ENCODE data around the gene RPH3AL.

DNA sequence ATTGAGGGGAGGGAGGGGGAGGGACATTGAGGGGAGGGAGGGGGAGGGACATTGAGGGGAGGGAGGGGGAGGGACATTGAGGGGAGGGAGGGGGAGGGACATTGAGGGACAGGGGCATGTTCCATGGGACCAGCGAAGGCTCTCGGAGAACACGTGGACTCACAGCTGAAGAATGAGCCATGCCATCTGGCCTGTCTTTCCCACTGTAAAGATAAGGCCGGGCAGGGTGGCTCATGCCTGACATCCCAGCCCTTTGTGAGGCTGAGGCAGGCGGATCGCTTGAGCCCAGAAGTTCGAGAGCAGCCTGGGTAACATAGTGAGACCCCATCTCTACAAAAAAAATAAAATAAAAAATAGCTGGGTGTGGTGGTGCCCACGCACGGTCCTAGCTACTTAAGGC, 32.5 kb downstream of the RPH3AL start:
- TF ChIP-seq, protein P1, sequence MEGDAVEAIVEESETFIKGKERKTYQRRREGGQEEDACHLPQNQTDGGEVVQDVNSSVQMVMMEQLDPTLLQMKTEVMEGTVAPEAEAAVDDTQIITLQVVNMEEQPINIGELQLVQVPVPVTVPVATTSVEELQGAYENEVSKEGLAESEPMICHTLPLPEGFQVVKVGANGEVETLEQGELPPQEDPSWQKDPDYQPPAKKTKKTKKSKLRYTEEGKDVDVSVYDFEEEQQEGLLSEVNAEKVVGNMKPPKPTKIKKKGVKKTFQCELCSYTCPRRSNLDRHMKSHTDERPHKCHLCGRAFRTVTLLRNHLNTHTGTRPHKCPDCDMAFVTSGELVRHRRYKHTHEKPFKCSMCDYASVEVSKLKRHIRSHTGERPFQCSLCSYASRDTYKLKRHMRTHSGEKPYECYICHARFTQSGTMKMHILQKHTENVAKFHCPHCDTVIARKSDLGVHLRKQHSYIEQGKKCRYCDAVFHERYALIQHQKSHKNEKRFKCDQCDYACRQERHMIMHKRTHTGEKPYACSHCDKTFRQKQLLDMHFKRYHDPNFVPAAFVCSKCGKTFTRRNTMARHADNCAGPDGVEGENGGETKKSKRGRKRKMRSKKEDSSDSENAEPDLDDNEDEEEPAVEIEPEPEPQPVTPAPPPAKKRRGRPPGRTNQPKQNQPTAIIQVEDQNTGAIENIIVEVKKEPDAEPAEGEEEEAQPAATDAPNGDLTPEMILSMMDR (IDR thresholded peaks at IDR 0.05): no peak
- TF ChIP-seq POLR2A (IDR thresholded peaks at IDR 0.05): no peak

Measured in Peyer's patch (tissue), 4 donors.